Measurements from ENCODE around the gene PRKCA.
"Not testable (repeated sequence)": the region's sequence is repeated elsewhere in the genome, so short reads cannot be mapped to it uniquely, and the experiment has no call there.

Gene PRKCA

GRCh38 chr17:66331038-66331816 is 28.8 kb downstream of the PRKCA start:
- DNase-seq, result no peak

DNA sequence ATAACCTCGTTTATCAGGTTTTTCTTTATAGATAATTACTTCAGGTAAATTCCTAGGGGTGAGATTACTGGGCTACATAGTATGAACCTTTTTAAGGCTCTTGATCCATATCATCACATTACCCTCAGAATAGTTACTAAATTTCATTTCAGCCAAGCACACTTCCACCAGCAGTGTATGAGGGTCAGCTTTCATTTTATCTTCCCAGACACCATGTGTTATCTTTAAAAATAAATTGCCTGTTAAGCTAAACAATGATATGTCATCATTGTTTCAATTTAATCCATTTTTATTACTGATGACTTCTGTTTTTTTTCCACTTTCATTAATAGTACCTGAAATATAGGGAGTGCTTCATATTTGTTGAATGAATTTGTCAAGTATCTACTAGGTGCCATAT is 33.4 kb downstream of the PRKCA start:
- DNase-seq, result no peak

DNA sequence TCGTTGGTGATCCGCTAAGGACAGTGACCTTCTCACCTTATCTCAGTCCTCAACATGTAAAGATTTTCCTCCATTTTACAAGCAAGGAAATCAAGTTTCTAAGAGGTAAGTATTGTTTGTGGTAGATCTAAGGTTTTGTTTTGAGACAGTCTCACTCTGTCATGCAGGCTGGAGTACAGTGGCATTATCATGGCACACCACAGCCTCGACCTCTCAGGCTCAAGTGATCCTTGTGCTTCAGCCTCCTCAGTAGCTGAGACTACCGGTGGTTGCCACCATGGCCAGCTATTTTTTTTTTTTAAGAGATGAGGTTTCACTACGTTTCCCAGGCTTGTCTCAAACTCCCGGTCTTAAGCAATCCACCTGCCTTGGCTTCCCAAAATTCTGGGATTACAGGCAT is 34.9 kb downstream of the PRKCA start:
- no peak for DNase-seq

- no peak for DNase-seq
Observed at GRCh38 chr17:66337866-66338485, 35.6 kb downstream of the PRKCA start.

- DNase-seq, result no peak
Observed at GRCh38 chr17:66338937-66339336, 36.5 kb downstream of the PRKCA start.

DNA sequence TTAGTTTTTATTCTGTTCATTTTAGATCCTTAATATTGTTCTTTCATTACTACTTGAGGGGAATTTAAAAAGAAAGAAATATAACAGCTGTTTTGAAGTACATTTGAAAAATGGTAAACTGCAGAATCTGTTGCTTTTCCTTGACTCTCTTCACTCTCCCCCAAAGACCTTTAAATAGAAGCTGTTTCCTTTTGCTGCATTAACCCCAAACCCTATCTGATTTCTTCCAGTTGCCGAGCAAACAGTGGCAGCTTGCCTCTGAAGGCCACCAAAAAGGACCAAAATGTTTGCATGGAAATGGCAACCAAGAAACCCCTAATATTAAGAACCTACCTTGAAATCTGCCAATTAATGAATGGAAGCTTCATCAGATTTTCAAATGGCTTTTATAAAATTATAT is 37.1 kb downstream of the PRKCA start:
- DNase-seq, result no peak

DNA sequence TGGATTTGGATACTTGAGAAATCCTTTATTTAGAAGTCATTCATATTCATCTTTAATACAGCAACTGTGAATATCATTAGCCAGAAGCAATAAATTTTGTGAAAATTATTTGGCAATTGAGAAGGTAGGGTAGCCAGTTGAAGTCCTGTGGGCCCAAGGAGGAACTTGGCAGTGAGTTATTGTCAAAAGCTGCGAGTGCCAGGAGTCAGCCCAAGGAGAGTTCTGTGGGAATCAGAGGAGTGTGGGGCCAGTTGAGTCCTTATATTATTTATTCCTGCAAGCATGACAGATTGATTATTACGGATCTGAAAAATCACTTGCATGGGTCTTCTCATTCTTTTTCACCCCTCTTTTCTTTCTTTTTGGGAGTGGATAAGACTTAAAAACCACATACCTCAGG is 38.3 kb downstream of the PRKCA start:
- DNase-seq, result no peak

DNA sequence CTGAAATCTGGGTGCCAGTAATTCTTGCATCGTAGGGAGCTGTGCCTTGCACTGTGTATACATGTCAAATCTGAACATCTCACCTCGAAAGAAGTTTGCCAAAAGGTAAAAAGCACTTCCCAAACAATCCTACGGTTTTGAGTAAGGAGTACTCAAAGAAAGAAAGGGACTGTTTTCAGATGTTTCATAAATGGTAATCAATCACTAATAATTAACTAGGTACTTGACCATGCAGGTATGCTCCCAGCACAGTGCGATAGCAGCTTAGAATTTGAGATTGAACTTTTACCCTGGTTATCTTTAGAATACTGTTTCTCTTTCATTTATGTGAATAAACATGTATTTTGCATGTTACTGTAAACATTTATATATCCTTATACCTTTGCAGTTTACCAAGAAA is 39.0 kb downstream of the PRKCA start:
- no peak for DNase-seq

DNA sequence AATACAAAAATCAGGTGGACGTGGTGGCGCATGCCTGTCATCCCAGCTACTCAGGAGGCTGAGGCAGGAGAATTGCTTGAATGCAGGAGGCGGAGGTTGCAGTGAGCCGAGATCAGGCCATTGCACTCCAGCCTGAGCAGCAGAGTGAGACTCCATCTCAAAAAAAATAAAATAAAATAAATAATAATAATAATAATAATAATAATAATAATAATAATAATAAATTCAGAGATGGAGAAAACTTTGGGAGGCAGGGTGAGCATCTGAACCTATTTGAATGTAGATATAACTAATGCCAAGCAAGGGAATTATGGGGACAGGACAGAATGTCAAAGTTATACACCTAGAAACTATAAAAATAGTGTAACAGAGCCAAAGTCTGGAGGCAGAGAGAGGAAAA is 39.9 kb downstream of the PRKCA start:
- DNase-seq, result not testable (repeated sequence)

DNA sequence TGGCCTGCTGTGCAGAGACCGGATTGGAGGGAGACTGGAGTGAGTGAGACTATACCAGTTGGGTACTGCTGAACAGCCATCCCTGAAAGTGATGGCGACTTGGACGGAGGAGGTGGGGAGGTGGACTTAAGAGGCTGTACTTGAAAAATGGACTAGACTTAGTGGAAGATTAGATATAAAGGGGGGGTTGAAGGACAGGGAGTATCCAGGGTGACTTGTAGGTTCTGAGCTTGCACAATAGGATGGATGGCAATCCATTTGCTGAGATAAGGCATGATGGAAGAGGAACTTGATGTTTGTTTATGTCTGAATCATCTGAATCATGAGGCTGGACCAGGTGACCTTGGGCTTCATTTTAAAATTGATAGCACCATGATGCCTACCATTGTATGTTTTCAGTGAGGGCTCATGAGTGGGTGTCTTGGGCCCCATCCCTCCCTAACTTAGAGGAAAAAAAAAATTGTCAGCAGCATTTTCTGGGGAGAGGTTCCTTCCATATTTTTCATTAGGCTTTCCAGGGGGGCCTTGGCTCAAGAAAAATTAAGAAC is 41.2 kb downstream of the PRKCA start:
- no peak for DNase-seq

DNA sequence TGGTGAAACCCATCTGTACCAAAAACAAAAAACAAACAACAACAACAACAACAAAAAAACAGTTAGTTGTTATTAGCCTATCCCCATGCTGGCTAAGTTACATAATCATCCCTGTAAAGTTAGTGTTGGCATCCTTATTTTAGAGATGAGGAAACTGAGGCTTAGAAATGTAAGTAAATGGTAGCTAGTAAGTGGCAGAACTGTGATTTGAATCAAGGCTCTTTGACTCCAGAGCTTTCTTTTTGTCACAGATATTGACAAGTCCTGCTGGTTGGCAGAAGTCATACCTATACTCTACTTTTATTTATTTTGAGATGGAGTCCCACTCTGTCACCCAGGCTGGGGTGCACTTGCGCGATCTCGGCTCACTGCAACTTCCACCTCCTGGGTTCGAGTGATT is 42.1 kb downstream of the PRKCA start:
- DNase-seq, result no peak

DNA sequence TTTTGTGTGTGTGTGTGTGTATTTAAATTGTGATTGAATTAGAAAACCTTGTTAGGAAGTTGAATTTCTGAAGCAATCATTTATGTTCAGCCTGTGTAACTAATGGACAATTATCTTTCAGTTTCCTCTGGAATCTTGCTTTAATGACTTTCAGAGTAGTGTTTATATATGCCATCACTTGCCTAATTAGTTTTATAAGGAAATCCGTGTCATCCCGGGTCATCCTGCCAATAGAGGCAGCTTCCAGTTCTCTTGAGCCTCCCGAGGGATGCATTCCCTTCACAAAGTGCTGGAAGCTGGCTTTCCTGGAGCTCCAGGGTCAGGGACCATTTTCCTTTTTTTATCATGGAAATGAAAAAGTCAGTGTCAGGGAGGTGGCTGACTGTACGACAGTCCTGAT is 42.9 kb downstream of the PRKCA start:
- no peak for DNase-seq

GRCh38 chr17:66345949-66346638 is 43.7 kb downstream of the PRKCA start:
- not testable (repeated sequence) for DNase-seq

DNA sequence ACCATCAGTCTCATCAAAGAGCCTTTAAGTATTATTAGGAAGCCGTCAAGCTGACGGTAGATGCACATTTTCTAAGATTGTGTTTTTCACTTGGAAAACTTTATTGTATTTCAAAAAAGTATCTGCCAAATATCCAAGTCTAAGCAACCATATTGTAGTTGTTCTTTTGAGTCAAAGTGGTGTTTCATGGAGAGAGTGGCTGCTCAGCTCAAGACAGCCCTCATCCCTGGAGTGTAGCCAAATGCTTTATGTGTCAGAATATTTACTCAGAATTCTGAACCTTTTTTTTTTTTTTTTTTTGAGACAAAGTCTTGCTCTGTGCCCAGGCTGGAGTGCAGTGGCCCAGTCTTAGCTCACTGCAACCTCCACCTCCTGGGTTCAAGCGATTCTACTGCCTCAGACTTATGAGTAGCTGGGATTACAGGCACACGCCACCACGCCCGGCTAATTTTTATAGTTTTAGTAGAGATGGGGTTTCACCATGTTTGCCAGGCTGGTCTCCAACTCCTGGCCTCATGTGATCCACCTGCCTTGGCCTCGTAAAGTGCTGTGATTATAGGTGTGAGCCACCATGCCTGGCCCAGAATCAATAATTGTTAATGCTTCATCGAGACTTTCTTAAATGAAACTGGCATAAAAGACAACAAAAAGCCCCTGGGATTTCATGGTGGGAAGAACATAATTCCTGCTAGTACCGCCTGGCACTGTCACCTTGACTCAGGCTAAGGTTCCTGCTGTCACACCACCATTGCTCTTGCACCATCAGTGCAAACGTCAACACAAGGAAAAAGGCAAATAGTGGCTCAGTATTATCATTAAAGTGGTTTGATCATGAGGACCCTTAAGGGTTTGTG is 45.5 kb downstream of the PRKCA start:
- DNase-seq, result no peak

GRCh38 chr17:66348584-66349165 is 46.3 kb downstream of the PRKCA start:
- no peak for DNase-seq

- no peak for DNase-seq
Observed at GRCh38 chr17:66349521-66350254, 47.3 kb downstream of the PRKCA start.

GRCh38 chr17:66350576-66350975 is 48.2 kb downstream of the PRKCA start:
- DNase-seq, result not testable (repeated sequence)

GRCh38 chr17:66351033-66351432 is 48.6 kb downstream of the PRKCA start:
- DNase-seq, result no peak

- DNase-seq, result no peak
Observed at GRCh38 chr17:66351701-66352100, 49.3 kb downstream of the PRKCA start.

DNA sequence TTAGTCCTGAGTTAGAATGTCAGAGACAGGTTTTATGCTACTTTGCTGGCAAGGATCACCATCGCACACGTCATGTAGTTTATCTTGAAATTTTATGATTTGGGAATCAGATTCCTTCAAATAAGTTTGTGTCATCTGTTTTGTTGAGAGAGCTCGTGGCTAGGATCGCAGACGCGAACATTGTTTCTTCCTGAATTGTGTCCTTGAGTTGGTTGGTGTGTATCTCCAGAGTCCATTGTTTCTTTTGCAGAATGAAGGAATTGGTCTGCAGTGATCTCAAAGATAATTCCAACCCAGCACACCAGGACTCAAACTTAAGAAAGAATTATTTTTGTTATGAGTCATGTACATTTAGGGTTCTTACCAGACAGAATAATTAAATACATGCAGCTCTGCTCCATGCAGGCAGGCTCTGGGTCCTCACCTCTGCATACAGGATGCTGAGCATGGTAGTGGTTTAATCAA is 51.6 kb downstream of the PRKCA start:
- no peak for DNase-seq

GRCh38 chr17:66354472-66354871 is 52.1 kb downstream of the PRKCA start:
- no peak for DNase-seq

- no peak for DNase-seq
Observed at GRCh38 chr17:66354981-66355380, 52.6 kb downstream of the PRKCA start.
